ENCODE data around the gene SUGP1.

DNA sequence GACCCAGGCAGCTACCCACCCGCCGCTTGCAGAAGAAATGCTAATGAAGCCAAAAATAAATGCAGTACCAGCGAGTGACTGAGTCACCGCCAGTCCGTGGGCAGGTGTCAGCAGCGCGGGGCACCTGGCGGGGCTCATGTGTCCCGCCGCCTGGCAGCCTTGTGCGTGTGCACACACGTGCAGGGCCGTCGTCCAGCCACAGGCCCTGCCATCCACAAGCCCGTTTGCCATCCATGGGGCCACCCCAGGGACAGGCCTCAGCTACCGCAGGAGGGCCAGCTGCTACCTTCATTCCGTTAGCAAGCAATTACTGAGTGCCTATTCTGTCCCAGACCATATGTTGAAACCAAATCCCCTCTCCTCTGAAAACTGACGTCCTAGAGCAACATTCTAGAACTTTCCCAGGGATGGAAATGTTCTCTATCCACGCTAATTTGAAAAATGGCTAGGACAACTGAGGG is 88.0 kb downstream of the SUGP1 start:
- TF ChIP-seq, protein P1, sequence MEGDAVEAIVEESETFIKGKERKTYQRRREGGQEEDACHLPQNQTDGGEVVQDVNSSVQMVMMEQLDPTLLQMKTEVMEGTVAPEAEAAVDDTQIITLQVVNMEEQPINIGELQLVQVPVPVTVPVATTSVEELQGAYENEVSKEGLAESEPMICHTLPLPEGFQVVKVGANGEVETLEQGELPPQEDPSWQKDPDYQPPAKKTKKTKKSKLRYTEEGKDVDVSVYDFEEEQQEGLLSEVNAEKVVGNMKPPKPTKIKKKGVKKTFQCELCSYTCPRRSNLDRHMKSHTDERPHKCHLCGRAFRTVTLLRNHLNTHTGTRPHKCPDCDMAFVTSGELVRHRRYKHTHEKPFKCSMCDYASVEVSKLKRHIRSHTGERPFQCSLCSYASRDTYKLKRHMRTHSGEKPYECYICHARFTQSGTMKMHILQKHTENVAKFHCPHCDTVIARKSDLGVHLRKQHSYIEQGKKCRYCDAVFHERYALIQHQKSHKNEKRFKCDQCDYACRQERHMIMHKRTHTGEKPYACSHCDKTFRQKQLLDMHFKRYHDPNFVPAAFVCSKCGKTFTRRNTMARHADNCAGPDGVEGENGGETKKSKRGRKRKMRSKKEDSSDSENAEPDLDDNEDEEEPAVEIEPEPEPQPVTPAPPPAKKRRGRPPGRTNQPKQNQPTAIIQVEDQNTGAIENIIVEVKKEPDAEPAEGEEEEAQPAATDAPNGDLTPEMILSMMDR (IDR thresholded peaks at IDR 0.05), result no peak
- TF ChIP-seq POLR2A (IDR thresholded peaks at IDR 0.05), result no peak
